Mesenchymal stem cell (in vitro differentiated cells and primary cell): Measurements from ENCODE around the gene QKI.

Experiments
- DNase-seq: peaks from one replicate; pipeline ENCODE4 v3.0.0-alpha.2; 2013
- H2AFZ ChIP-seq: one replicate; pipeline ENCODE4 v1.6.1; 2013; ENCODE audit warnings: low read depth, mild to moderate bottlenecking, control low read depth, inconsistent platforms, low read length, moderate library complexity
- H2AK5ac ChIP-seq: 2 replicates; pipeline ENCODE4 v1.6.1; 2013; ENCODE audit warnings: low read length, moderate library complexity, mild to moderate bottlenecking, inconsistent platforms; ENCODE audit not compliant: severe bottlenecking
- H2BK120ac ChIP-seq: one replicate; pipeline ENCODE4 v1.6.1; 2013; ENCODE audit warnings: low read depth, mild to moderate bottlenecking, inconsistent platforms, low read length, moderate library complexity
- H2BK12ac ChIP-seq, 2 experiments: one replicate each; pipeline ENCODE4 v1.6.1; 2013; ENCODE audit warnings: inconsistent platforms in 2 of 2, low read length in 2 of 2, mild to moderate bottlenecking in 2 of 2, moderate library complexity in 2 of 2, control low read depth in 1 of 2
- H2BK15ac ChIP-seq: one replicate; pipeline ENCODE4 v1.6.1; 2013; ENCODE audit warnings: mild to moderate bottlenecking, low read depth, inconsistent platforms; ENCODE audit not compliant: poor library complexity, severe bottlenecking
- H2BK5ac ChIP-seq: 2 replicates; pipeline ENCODE4 v1.6.1; 2013; ENCODE audit warnings: low read depth, mild to moderate bottlenecking, low read length, control low read depth, inconsistent platforms; ENCODE audit not compliant: poor library complexity, severe bottlenecking
- H3K14ac ChIP-seq, 2 experiments: one replicate each; pipeline ENCODE4 v1.6.1; 2013; ENCODE audit warnings: inconsistent platforms in 2 of 2, low read length in 2 of 2, control low read depth in 1 of 2, mild to moderate bottlenecking in 1 of 2, moderate library complexity in 1 of 2
- H3K18ac ChIP-seq, 2 experiments: one replicate each; pipeline ENCODE4 v1.6.1; 2013; ENCODE audit warnings: inconsistent platforms in 2 of 2, low read length in 2 of 2, control low read depth in 1 of 2, low read depth in 1 of 2, mild to moderate bottlenecking in 1 of 2
- H3K23ac ChIP-seq, 2 experiments: one replicate each; pipeline ENCODE4 v1.6.1; 2013; ENCODE audit warnings: inconsistent platforms in 2 of 2, low read length in 2 of 2, mild to moderate bottlenecking in 2 of 2, moderate library complexity in 2 of 2, control low read depth in 1 of 2
- H3K27ac ChIP-seq: 2 replicates; pipeline ENCODE4 v1.5.1; 2013; ENCODE audit warnings: mild to moderate bottlenecking, moderate library complexity, low read length, control low read depth, inconsistent platforms; ENCODE audit not compliant: poor library complexity, severe bottlenecking
- H3K27me3 ChIP-seq, 2 experiments: 2 replicates each; pipeline versions ENCODE4 v1.6.1 to v1.7.0; 2013; ENCODE audit warnings: low read length in 2 of 2, mild to moderate bottlenecking in 2 of 2, moderate library complexity in 2 of 2, control low read depth in 1 of 2, inconsistent platforms in 1 of 2; ENCODE audit not compliant: control insufficient read depth in 1 of 2, insufficient read depth in 1 of 2
- H3K36me3 ChIP-seq, 2 experiments: 2 replicates each; pipeline versions ENCODE4 v1.6.1 to v1.7.0; 2013; ENCODE audit warnings: low read length in 2 of 2, control low read depth in 1 of 2, inconsistent platforms in 1 of 2, low read depth in 1 of 2, mild to moderate bottlenecking in 1 of 2; ENCODE audit not compliant: insufficient read depth in 2 of 2, control insufficient read depth in 1 of 2
- H3K4ac ChIP-seq, 2 experiments: one replicate each; pipeline ENCODE4 v1.6.1; 2013; ENCODE audit warnings: inconsistent platforms in 2 of 2, low read length in 2 of 2, mild to moderate bottlenecking in 2 of 2, moderate library complexity in 2 of 2, control low read depth in 1 of 2, low read depth in 1 of 2
- H3K4me1 ChIP-seq: 2 replicates; pipeline ENCODE4 v1.6.1; 2013; ENCODE audit warnings: low read depth, low read length, control low read depth; ENCODE audit not compliant: control insufficient read depth, insufficient read depth
- H3K4me2 ChIP-seq: 2 replicates; pipeline ENCODE4 v1.6.1; 2013; ENCODE audit warnings: low read length, mild to moderate bottlenecking, inconsistent platforms; ENCODE audit not compliant: poor library complexity, severe bottlenecking
- H3K4me3 ChIP-seq, 2 experiments: 2 replicates each; pipeline versions ENCODE4 v1.5.1 to v1.7.0; 2013; ENCODE audit warnings: low read length in 2 of 2, mild to moderate bottlenecking in 2 of 2, control low read depth in 1 of 2, low read depth in 1 of 2; ENCODE audit not compliant: insufficient read depth in 1 of 2
- H3K79me1 ChIP-seq: replicated peaks from 2 replicates; pipeline ENCODE4 v1.6.1; 2013; ENCODE audit warnings: mild to moderate bottlenecking, control low read depth, low read length, inconsistent platforms; ENCODE audit not compliant: poor library complexity, severe bottlenecking
- H3K9ac ChIP-seq: 2 replicates; pipeline ENCODE4 v1.7.0; 2013; ENCODE audit warnings: mild to moderate bottlenecking, low read length, moderate library complexity
- H3K9me3 ChIP-seq: 2 replicates; pipeline ENCODE4 v1.7.0; 2013; ENCODE audit warnings: mild to moderate bottlenecking, low read length; ENCODE audit not compliant: control insufficient read depth
- H4K8ac ChIP-seq: one replicate; pipeline ENCODE4 v1.6.1; 2013; ENCODE audit warnings: inconsistent platforms, mild to moderate bottlenecking, low read length, moderate library complexity
- H4K91ac ChIP-seq: one replicate; pipeline ENCODE4 v1.6.1; 2013; ENCODE audit warnings: mild to moderate bottlenecking, low read length, inconsistent platforms
- WGBS: methylation state at CpG from one replicate; pipeline ENCODE4 v1.1.7; 2013; ENCODE audit warnings: mixed read lengths; 5-methylcytosine and 5-hydroxymethylcytosine counted together

Gene QKI

DNA sequence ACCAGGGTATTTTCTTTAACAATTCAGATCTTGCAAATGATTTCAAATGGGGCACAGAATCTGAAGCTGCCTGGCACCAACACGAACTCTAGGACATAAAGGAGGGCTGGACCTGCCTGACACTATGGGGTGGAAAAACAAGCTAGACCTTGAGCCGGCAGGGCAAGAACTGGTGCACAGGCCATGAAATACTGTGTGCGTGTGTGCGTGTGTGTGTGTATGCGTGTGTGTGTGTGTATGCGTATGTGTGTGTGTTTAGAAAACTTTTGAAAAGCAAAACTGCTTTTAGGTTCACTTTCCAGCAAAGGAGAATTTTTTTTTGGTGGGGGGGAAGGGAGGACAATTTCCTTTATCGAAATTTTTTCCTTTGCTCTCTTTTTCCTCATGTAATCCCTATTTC lies 11.9 kb upstream of the QKI start:
- Histone ChIP-seq H3K27ac (no peak overlapping the region), H3K27me3 (no peaks in the 10 kb centered on the region), H2AK5ac (no peak overlapping the region), H3K4me1 (peaks cover 6% of the 10 kb centered on the region), H4K8ac (no peak overlapping the region), H2BK120ac (no peak overlapping the region), H2BK5ac (no peak overlapping the region), H3K14ac (no peak overlapping the region), H4K91ac (no peak overlapping the region), H3K4me3 (no peak overlapping the region), H3K36me3 (no peaks in the 10 kb centered on the region), H3K79me1 (peaks cover 1% of the 10 kb centered on the region), H3K4ac (no peak overlapping the region), H3K9me3 (no peaks in the 10 kb centered on the region), H3K23ac (no peak overlapping the region), H3K4me2 (no peak overlapping the region), H3K9ac (no peak overlapping the region), H2AFZ (no peak overlapping the region), H3K18ac (no peak overlapping the region), H2BK12ac (no peak overlapping the region), H2BK15ac (no peak overlapping the region)
- 92% methylated on average over 6 of the region's 7 CpGs for WGBS
- no peak for DNase-seq

DNA sequence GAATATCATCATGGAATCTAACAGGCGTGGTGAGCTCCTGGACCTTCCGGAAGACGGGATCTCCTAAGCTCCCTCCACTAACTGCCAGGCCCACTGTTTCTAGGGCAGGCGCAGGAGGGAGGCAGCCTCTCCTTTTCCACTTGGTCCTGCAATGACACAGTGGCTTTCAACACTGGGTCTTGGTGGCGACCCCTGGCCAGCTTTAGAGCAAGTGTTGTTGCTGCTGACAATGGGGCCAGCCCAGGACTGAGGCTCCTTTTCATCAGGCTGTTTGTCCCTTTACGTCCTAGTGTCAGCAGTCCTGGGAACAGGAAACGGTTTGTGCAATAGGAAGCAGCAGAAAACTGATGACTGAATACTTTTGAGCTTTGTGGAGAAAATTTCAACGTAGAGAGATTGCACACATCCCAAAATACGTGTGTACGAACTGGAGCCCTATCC lies 9.7 kb upstream of the QKI start:
- Histone ChIP-seq H3K36me3 (no peaks in the 10 kb centered on the region), H3K4me1 (peaks cover 8% of the 10 kb centered on the region), H2BK12ac (peak overlapping the region in 1 of 2 experiments; percentile 88), H3K18ac (peak overlapping the region; percentile 76 to 82), H4K91ac (peak overlapping the region; percentile 82), H3K27ac (no peak overlapping the region), H2BK15ac (no peak overlapping the region), H3K27me3 (no peaks in the 10 kb centered on the region), H3K4ac (peak overlapping the region in 1 of 2 experiments; percentile 67), H2BK120ac (no peak overlapping the region), H3K79me1 (peaks cover 1% of the 10 kb centered on the region), H3K9me3 (no peaks in the 10 kb centered on the region), H4K8ac (peak overlapping the region; percentile 51), H3K4me3 (no peak overlapping the region), H2BK5ac (no peak overlapping the region), H3K23ac (no peak overlapping the region), H3K9ac (peak overlapping the region; percentile 85), H2AK5ac (no peak overlapping the region), H2AFZ (peak overlapping the region; percentile 39), H3K4me2 (no peak overlapping the region), H3K14ac (no peak overlapping the region)
- peak; percentile 67 for DNase-seq
- 70% methylated on average over 10 of the region's 10 CpGs for WGBS

DNA sequence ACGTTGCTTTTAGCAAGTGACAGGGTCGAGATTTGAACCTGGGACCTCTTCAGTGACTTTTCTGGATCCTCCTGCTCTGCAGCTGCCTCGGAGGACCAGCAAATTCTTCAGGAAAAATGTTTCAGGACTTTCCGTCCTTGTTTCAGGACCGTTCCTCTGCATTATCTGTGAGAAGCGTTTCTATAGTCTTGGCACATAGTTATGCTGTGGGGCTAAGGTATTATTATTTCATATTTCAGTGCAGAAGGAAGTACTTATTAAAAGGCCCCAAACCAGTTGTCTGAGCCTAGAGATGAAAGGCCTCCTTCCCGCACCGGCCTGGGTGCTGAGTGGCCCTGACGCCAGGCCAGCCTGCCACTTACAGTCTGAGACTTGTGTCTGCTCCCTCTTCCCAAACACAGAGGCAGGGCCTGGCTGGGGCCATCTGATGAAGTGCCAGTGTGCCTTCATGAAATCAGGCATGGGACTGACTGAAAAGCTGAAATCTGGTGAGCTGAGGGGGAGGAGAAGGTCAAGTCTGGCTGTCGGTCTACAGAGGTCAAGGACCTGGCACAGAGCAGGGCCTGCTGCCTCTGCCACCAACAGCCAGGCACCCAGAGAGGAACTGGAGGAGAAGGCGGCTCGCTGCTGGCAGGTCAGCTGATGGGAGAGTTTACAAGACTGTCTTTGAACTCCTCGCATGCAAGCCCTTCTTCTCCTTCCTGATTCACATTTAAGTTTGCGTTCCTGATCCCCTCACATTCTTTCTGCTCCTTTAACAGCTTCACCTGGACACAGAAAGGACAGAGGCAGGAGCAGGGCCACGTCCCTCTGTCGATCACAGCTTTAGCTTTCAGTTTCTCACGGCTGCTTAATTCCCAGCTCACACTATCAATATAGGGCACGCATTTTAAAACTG lies 8.9 kb upstream of the QKI start:
- H3K4me3 ChIP-seq: peak overlapping the region in 1 of 2 experiments; percentile 70
- H2BK15ac ChIP-seq: peak overlapping the region; percentile 3
- H3K27ac ChIP-seq: no peak overlapping the region
- peaks cover 9% of the 10 kb centered on the region for H3K4me1 ChIP-seq
- peak overlapping the region in 1 of 2 experiments; percentile 37 for H3K14ac ChIP-seq
- H3K79me1 ChIP-seq: peaks cover 1% of the 10 kb centered on the region
- H3K23ac ChIP-seq: no peak overlapping the region
- no peaks in the 10 kb centered on the region for H3K9me3 ChIP-seq
- H3K27me3 ChIP-seq: no peaks in the 10 kb centered on the region
- H4K8ac ChIP-seq: peak overlapping the region; percentile 86
- peak overlapping the region; percentile 60 to 92 for H3K18ac ChIP-seq
- 78% methylated on average over 18 of the region's 18 CpGs for WGBS
- peak overlapping the region; percentile 85 for H3K9ac ChIP-seq
- peak; percentile 25 for DNase-seq
- no peak overlapping the region for H2BK5ac ChIP-seq
- no peak overlapping the region for H3K4me2 ChIP-seq
- H2AFZ ChIP-seq: peak overlapping the region; percentile 43
- H3K4ac ChIP-seq: peak overlapping the region; percentile 21 to 75
- peak overlapping the region; percentile 81 for H2BK120ac ChIP-seq
- H3K36me3 ChIP-seq: no peaks in the 10 kb centered on the region
- H2BK12ac ChIP-seq: peak overlapping the region; percentile 59 to 75
- H2AK5ac ChIP-seq: no peak overlapping the region
- peak overlapping the region; percentile 93 for H4K91ac ChIP-seq

- Histone ChIP-seq H3K14ac (no peak overlapping the region), H2AFZ (no peak overlapping the region), H2BK5ac (no peak overlapping the region), H3K9ac (peak overlapping the region; percentile 85), H4K91ac (no peak overlapping the region), H3K23ac (no peak overlapping the region), H3K4me3 (peak overlapping the region in 1 of 2 experiments; percentile 70), H2BK15ac (no peak overlapping the region), H3K27ac (no peak overlapping the region), H3K36me3 (no peaks in the 10 kb centered on the region), H2BK120ac (no peak overlapping the region), H3K4me1 (peaks cover 9% of the 10 kb centered on the region), H2BK12ac (no peak overlapping the region), H3K27me3 (no peaks in the 10 kb centered on the region), H3K4ac (no peak overlapping the region), H3K4me2 (no peak overlapping the region), H2AK5ac (no peak overlapping the region), H4K8ac (no peak overlapping the region), H3K79me1 (peaks cover 2% of the 10 kb centered on the region), H3K18ac (no peak overlapping the region), H3K9me3 (no peaks in the 10 kb centered on the region)
- 100% methylated on average over 1 of the region's 1 CpG for WGBS
- no peak for DNase-seq
These were observed 8.2 kb upstream of the QKI start for GRCh38 chr6:163406366-163406765.
